ENCODE results near the gene CLIP3. TPM values are rescaled to one million over a fixed set of nuclear protein-coding genes. Genes with fewer than 3 reads are reported as not detected.
A peak's percentile ranks its signal among the peaks of the same experiment; 100 is the strongest.

The CLIP3 gene
- total RNA-seq, 4 donors from 2014 or later: 2.2 to 3.0 (median 2.7) TPM

- H3K27ac ChIP-seq: no peak overlapping the region
Measured at GRCh38 chr19:35996777-35997176, 35.9 kb downstream of the CLIP3 start.

GRCh38 chr19:35995048-35995993 is 37.4 kb downstream of the CLIP3 start, which contains the start of gene SDHAF1:
Gene SDHAF1, plus strand, starts transcription at chr19:35995188. Its CDS starts 87 bp downstream, at chr19:35995275.
- H3K36me3 ChIP-seq: peaks cover 10% of the 10 kb centered on the region
- H3K27me3 ChIP-seq: no peaks in the 10 kb centered on the region
- TF ChIP-seq POLR2AphosphoS5 (IDR thresholded peaks at IDR 0.05) (peak; percentile 16 to 91 (median 59)), CTCF (IDR thresholded peaks at IDR 0.05) (no peak), POLR2A (IDR thresholded peaks at IDR 0.05) (no peak), EP300 (IDR thresholded peaks at IDR 0.05) (no peak)
- no peaks in the 10 kb centered on the region for H3K9me3 ChIP-seq
- peak; percentile 98 to 99 for DNase-seq (ENCODE audit: low spot score in 2 of 2)
- peak within 1 kb of the TSS; percentile 82 for H3K27ac ChIP-seq
- peaks cover 39% of the 10 kb centered on the region for H3K4me1 ChIP-seq
- 2% methylated on average over 31 of the region's 97 CpGs for WGBS
- peak within 1 kb of the TSS; percentile 89 for H3K4me3 ChIP-seq

More at GRCh38 chr19:35996777-35997176, 35.9 kb downstream of the CLIP3 start:
- H3K9me3 ChIP-seq: no peaks in the 10 kb centered on the region
- TF ChIP-seq EP300 (IDR thresholded peaks at IDR 0.05) (no peak), CTCF (IDR thresholded peaks at IDR 0.05) (no peak), POLR2A (IDR thresholded peaks at IDR 0.05) (no peak), POLR2AphosphoS5 (IDR thresholded peaks at IDR 0.05) (no peak)
- no peak for DNase-seq (ENCODE audit: low spot score in 2 of 2)
- peaks cover 10% of the 10 kb centered on the region for H3K36me3 ChIP-seq
- no peaks in the 10 kb centered on the region for H3K27me3 ChIP-seq
- peaks cover 39% of the 10 kb centered on the region for H3K4me1 ChIP-seq
- H3K4me3 ChIP-seq: peak overlapping the region; percentile 89
- WGBS: 88% methylated on average over 8 of the region's 8 CpGs

- no peak overlapping the region for H3K27ac ChIP-seq
- TF ChIP-seq EP300 (IDR thresholded peaks at IDR 0.05): no peak
- no peak for TF ChIP-seq POLR2A (IDR thresholded peaks at IDR 0.05)
- TF ChIP-seq POLR2AphosphoS5 (IDR thresholded peaks at IDR 0.05): no peak
- no peak for TF ChIP-seq CTCF (IDR thresholded peaks at IDR 0.05)
- peaks cover 9% of the 10 kb centered on the region for H3K36me3 ChIP-seq
- DNase-seq (ENCODE audit: low spot score in 2 of 2): no peak
- H3K4me1 ChIP-seq: peaks cover 34% of the 10 kb centered on the region
- no peaks in the 10 kb centered on the region for H3K9me3 ChIP-seq
- H3K27me3 ChIP-seq: peaks cover 1% of the 10 kb centered on the region
- WGBS: 47% methylated on average over 12 of the region's 49 CpGs
- H3K4me3 ChIP-seq: peak overlapping the region; percentile 89
Measured at GRCh38 chr19:35993923-35994598, 38.6 kb downstream of the CLIP3 start.

- H3K4me3 ChIP-seq: no peak overlapping the region
- no peak for TF ChIP-seq POLR2A (IDR thresholded peaks at IDR 0.05)
- TF ChIP-seq CTCF (IDR thresholded peaks at IDR 0.05): no peak
- no peak for TF ChIP-seq EP300 (IDR thresholded peaks at IDR 0.05)
- no peak for TF ChIP-seq POLR2AphosphoS5 (IDR thresholded peaks at IDR 0.05)
- H3K36me3 ChIP-seq: peaks cover 2% of the 10 kb centered on the region
- H3K9me3 ChIP-seq: no peaks in the 10 kb centered on the region
- 78% methylated on average over 8 of the region's 8 CpGs for WGBS
- no peak overlapping the region for H3K27ac ChIP-seq
- no peak for DNase-seq (ENCODE audit: low spot score in 2 of 2)
- peaks cover 9% of the 10 kb centered on the region for H3K27me3 ChIP-seq
- peaks cover 30% of the 10 kb centered on the region for H3K4me1 ChIP-seq
Measured at GRCh38 chr19:35992907-35993765, 39.5 kb downstream of the CLIP3 start.

All from suprapubic skin (tissue), 4 donors.